Lower leg skin (tissue), 4 donors: Measurements from ENCODE around the gene HES1. TPM values are rescaled to one million over a fixed set of nuclear protein-coding genes. Genes with fewer than 3 reads are reported as not detected.

Experiments
- DNase-seq, 2 donors: peaks; one replicate each; pipeline ENCODE4 v3.0.0-alpha.2; 2019; ENCODE audit warnings: low spot score in 2 of 2
- H3K4me3 ChIP-seq: fragments of 200-600 bp; sonication (generic); 2 replicates; pipeline ENCODE4 v1.5.1; 2017; ENCODE audit warnings: mild to moderate bottlenecking, low read depth; ENCODE audit not compliant: poor library complexity, severe bottlenecking
- CTCF ChIP-seq, 3 donors: fragments of 450-650 bp; IDR thresholded peaks; one replicate each; pipeline ENCODE4 v1.5.1; 2016; ENCODE audit warnings: antibody characterized with exemption in 3 of 3, mild to moderate bottlenecking in 3 of 3, moderate library complexity in 2 of 3
- POLR2A ChIP-seq, 2 donors: fragments of 450-650 bp; IDR thresholded peaks; one replicate each; pipeline ENCODE4 v1.6.1; 2016 to 2017; ENCODE audit warnings: antibody characterized with exemption in 2 of 2, mild to moderate bottlenecking in 1 of 2, moderate library complexity in 1 of 2
- WGBS, 2 donors: methylation state at CpG; one replicate each; pipeline ENCODE4 v1.1.5; 2018; 5-methylcytosine and 5-hydroxymethylcytosine counted together
- intact Hi-C: fragments of 100-400 bp; cut with DNase I; formaldehyde crosslinking; loops from one replicate; pipeline ENCODE4 v1.15.0; 2023; ENCODE audit warnings: low total_unique reads
- total RNA-seq, 4 donors: library from RNA; depleted of rRNA; stranded (reverse); fragments of >200 nt; gene quantifications; one replicate each; pipeline ENCODE4 v1.1.0, GENCODE V29; 2016

HES1 gene
- total RNA-seq, 4 donors from 2014 or later = 145 to 366 (median 315) TPM

- 69 to 74% methylated on average over 5 of the region's 5 CpGs for WGBS, 2 donors
- TF ChIP-seq CTCF (IDR thresholded peaks at IDR 0.05) = no peak
- TF ChIP-seq POLR2A (IDR thresholded peaks at IDR 0.05) = no peak
- DNase-seq = no peak
- no peak overlapping the region for H3K4me3 ChIP-seq
- intact Hi-C loops = loop anchor here (10.0 kb wide), 1 partner anchor 182 kb away; no protein-coding TSS in a partner anchor
Measured at GRCh38 chr3:194132465-194133286, 3.3 kb upstream of the HES1 start.

GRCh38 chr3:194133661-194134230 lies 2.2 kb upstream of the HES1 start:
- 14 to 18% methylated on average over 17 to 22 of the region's 41 CpGs for WGBS, 2 donors
- H3K4me3 ChIP-seq = no peak overlapping the region
- no peak for TF ChIP-seq CTCF (IDR thresholded peaks at IDR 0.05)
- TF ChIP-seq POLR2A (IDR thresholded peaks at IDR 0.05) = no peak
- DNase-seq = peak in 1 of 2 donors; percentile 91
- intact Hi-C loops = loop anchor here (10.0 kb wide), 1 partner anchor 181 kb away; no protein-coding TSS in a partner anchor

- 0% methylated on average over 13 of the region's 71 CpGs; no CpG with 5 or more reads in 1 of the 2 donors for WGBS, 2 donors
- peak; percentile 72 to 95 for DNase-seq
- intact Hi-C loops = loop anchor here (10.0 kb wide), 1 partner anchor 181 kb away; no protein-coding TSS in a partner anchor
- H3K4me3 ChIP-seq = peak overlapping the region; percentile 40
- TF ChIP-seq CTCF (IDR thresholded peaks at IDR 0.05) (no peak), POLR2A (IDR thresholded peaks at IDR 0.05) (no peak)
Measured at GRCh38 chr3:194134231-194134756, 1.7 kb upstream of the HES1 start.

GRCh38 chr3:194134757-194135515 lies 1.0 kb upstream of the HES1 start:
- H3K4me3 ChIP-seq = peak overlapping the region; percentile 40
- TF ChIP-seq CTCF (IDR thresholded peaks at IDR 0.05) (peak in 1 of 3 donors; percentile 75), POLR2A (IDR thresholded peaks at IDR 0.05) (no peak)
- intact Hi-C loops = loop anchor here (5.0 to 10.0 kb wide), 2 partner anchors 180 to 353 kb away; no protein-coding TSS in a partner anchor
- WGBS, 2 donors = 0 to 1% methylated on average over 35 to 54 of the region's 68 CpGs
- peak; percentile 91 to 98 for DNase-seq

- H3K4me3 ChIP-seq = no peak overlapping the region
- intact Hi-C loops = loop anchor here (5.0 to 10.0 kb wide), 2 partner anchors 179 to 353 kb away; no protein-coding TSS in a partner anchor
- TF ChIP-seq CTCF (IDR thresholded peaks at IDR 0.05) = no peak
- TF ChIP-seq POLR2A (IDR thresholded peaks at IDR 0.05) = no peak
- WGBS, 2 donors = 2% methylated on average over 4 of the region's 4 CpGs
- DNase-seq = no peak
Measured at GRCh38 chr3:194135516-194135805, 487 bp upstream of the HES1 start.
